GM18909 (cell line): ENCODE results near the gene VSTM4.

Experiments
- ATAC-seq: cut with Tn5 transposase; IDR thresholded peaks from one replicate; pipeline ENCODE4 v1.9.1; 2021; ENCODE audit warnings: mild to moderate bottlenecking; ENCODE audit not compliant: unreplicated experiment, poor library complexity

The VSTM4 gene

DNA sequence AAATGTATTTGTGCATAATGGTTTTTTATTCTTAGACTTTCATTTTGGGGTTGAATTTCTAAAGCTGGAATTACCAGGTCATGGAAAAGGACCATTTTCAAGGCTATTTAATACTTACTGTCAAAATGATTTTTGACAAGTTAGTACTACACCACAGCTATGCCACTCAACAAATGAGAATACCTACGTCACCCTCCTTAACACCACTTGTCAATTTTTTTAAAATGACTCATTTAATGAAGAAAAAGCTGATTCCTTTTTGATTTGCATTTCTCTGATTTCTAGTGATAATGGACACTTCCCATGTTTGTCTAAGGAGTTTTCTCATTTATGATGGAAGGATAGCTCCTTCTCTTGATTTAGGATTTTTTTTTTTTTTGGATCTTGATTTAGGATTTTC, 63.3 kb downstream of the VSTM4 start:
- ATAC-seq: no peak

DNA sequence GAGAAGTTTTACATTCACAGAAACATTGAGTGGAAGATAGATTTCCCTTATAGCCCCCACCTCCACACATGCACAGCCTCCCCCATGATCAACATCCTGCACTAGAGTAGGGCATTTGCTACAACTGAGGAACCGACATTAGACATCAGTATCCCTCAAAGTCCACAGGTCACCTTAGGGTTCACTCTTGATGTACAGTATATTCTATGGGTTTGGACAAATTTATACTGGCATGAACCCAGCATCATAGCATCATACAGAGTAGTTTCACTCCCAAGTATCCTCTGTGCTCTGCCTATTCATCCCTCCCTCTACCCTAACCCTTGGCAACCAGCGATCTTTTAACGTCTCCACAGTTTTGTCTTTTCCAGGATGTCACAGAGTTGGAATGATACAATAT, 64.4 kb downstream of the VSTM4 start:
- no peak for ATAC-seq

DNA sequence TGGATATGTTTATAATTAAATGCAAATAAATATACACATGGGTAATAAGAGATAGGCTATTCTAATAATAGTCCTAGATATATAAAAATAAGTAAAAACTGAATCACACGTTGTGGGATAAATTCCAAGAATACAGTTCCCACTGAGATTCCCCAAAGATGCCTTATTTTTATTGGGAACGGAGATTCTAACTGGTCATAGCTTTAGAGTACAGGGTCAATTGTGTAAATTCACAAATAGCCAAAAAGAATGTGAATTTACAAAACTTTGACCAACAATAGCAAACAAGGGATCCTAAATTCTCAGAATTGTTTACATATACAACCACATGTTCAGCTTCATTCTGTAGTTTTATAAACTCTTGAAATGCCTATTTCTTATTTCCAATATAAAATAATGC, 65.0 kb downstream of the VSTM4 start:
- ATAC-seq: no peak

DNA sequence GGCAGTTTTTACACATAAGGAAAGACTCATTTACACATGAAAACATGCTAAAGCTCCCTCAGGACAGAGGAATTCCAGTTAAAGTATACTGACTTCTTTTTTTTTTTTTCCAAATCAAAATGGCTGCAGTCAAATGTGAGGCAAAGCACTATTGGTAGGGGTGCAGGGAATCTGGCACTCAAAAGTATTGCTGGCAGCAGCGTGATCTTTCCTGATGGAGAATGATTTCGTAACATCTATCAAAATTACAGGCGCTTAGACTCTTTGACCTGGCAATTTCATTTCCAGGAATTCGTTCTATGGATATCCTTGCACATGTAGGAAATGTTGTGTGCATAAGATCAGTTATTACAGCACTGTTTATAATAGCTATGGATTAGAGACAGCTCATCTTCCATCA, 65.7 kb downstream of the VSTM4 start:
- ATAC-seq: no peak

DNA sequence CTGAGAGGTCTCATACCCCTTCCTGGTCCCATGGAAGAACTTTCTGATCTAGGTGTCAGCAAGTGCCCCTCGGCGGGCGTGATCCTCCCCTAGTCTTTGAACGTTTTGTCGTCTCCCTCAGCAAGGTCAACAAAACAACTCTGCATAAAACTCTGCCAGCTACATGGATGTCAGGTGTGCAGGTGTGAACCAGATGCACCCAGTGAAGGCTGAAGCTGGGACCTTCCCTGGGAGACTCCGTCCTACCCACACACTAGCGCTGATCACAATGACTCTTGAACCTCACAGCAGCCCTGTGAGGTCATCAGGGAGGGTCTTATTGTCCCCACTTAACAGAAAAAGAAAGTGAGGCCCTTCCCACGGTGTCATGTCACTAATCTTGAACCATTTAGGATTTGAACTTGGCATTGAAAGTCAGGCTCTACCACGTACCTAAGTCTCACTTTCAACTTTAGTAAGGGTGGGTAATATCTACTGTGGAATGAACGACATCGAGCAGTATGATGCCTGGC, 68.1 kb downstream of the VSTM4 start:
- ATAC-seq: no peak

DNA sequence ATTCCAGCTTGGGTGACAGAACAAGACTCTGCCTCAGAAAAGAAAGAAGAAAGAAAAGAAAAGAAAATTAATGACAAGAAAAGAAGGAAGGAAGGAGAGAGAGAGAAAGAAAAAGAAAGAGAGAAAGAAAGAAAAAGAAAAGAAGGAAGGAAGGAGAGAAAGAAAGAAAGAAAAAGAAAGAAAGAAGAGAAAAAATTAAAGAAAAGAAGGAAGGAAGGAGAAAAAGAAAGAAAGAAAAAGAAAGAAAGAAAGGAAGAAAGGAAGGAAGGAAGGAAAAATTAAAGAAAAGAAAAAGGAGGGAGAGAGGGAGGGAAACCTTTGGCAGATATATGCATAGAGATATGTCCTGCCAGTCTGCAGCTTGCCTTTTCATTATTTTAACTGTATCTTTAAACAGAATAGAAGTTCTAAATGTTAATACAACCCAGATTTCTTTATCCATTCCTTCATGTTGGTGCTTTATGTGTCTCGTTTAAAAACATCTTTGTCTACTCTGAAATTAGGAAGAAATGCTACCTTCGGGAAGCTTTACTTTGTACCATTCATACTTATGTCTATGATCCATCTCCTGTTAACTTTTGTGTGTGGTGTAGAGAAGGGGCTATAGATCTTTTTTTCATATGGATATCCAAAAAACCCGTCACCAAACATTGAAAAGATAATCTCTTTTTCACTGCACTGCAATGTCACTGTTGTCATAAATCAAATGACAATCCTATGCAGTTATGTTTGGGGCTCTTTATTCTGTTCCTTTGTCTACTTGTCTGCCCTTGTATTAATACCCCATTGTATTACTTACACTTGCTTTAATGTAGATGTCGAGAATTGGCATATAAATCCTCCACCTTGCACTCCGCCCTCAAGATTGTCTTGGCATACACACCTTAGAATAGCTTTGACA, 70.8 kb downstream of the VSTM4 start:
- no peak for ATAC-seq

DNA sequence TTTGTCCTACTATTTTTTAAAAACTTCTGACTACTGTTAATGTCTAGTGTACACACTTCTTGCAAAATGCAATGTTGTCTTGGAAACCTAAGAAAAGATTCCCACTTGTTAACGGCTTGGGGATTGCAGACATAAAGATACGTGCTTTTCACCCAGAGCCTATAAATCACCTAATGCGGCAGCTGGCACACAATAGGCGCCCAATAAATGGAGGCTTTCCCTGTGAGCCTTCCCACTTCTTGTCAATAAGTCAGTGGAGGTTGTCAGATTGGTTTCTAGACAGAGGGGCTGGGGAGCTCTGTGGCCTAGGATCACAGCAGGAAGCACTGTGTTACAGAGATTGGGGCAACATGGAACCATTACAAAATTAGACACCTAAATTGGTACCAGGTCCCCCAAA, 74.7 kb downstream of the VSTM4 start:
- no peak for ATAC-seq

DNA sequence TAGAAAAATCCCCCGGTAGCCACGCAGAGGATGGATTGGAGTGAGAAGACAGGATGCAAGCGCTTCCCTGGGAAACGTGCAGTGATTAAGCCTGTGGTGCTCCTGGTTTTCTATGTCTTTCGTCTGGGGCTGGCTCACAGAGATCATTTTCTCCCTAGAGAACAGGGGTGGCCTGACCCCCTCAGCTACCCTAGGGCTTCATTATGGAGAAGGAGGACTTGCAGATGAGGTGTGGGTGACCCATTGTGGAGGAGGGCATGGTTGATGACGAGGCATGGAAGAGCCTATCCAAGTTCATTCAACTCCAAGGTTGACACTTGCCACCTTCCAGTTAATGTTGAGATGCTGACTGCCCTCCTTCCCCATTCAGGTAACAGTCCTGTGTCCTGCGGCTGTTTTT, 75.9 kb downstream of the VSTM4 start:
- ATAC-seq: no peak

DNA sequence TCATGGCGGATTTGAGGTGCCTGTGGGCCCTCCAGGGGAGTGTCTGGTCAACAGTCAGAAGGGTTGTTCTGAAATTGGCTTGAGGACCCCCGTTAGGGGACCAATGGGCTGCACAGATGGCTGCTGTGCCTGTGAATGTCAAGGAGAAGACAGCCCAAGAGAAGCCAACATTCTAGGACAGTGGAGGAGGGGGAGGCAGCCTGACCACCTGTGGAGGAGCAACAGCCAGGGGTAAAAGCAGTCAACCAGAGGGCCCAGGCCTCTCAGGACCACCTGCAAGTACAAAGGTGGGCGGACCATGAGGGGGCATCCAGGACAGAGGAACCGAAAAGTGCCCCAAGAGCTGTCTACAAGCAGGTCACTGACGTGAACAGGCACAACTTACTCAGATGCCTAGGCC, 76.6 kb downstream of the VSTM4 start:
- ATAC-seq: no peak

DNA sequence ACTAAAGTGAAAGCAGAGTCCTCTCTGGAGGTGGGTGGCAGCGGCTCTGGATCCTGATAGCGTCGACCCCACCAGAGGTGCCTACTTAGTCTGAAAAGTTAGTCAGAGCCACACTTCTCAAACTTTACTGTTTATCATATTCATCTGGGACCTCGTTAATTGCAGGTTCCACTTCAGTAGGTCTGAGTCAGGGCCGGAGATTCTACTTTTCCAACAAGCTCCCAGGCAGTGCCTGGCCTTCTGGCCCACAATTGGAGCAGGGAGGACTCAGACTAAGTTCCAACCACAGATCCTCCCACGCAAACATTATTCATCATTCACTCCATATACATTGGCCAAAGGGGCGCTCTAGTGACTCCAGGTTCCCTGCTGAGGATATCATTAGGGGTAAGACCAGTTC, 78.1 kb downstream of the VSTM4 start:
- ATAC-seq: no peak

DNA sequence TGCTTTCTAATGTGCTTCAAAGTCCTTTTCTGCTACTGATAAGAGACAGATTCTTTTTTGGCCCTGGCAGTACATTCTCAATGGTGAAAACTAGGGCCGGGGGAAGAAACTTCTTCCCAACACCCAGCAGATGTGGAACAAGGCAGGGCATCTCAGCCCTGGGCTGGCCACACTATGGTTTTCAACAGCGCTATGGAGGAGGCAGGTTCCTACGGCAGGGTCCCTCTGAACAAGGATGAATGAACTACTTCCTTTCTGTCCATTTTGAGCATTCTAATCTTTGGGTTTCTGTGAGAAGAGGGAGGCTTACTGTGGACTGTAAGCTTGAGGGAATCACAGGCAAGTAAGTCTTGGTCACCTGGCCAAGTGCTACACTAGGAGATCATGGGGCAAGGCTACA, 78.7 kb downstream of the VSTM4 start:
- ATAC-seq: no peak

DNA sequence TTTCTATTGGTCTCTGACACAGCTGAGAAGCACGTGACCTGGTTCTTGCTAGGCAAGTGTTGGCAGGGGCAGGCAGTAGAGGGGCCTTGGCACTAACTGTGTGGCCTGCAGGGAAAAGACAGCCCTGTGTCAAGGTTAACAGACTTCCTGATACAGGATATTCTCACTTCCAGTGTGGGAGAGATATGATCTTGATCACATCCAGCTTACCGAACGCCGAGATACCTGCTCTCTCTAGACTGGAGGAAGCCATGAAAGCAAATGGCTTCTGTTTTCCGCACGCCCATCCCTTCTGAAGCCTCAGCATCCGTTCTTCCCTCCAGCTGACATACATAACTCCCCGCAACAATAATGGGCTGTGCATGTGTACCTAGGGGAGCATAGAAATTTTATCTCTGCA, 79.4 kb downstream of the VSTM4 start:
- no peak for ATAC-seq

DNA sequence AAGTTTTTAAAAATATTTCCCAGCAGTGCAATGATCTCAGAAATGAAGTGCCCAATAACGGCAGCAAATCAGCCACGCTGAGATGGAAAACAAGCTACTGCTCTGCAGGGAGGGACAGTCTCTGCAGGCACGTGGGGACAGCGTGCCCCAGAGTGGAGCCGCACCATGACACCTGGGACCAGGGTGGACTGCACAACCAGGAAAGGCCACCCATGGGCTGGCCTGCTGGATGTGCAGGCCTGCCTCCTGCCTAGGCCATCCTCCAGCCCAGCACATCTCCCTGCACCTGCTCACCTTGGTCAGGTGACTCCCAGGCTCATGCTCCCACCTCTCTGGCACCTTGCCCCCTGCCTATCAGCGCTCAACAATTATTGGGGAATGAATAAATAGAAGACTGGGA, 80.4 kb downstream of the VSTM4 start:
- no peak for ATAC-seq

DNA sequence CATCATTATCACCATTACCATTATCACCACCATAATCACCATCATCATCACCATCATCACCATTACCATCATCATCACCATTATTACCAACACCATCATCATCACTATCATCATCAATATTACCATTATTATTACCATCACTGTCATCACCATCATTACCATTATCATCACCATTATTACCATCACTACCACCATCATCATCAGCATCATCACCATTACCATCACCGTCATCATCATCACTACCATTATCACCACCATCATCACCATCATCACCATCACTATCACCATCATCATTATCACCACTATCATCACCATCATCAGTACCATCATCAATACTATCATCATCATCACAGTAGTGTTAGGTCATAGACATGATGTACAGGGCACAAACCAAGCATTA, 81.4 kb downstream of the VSTM4 start:
- no peak for ATAC-seq

DNA sequence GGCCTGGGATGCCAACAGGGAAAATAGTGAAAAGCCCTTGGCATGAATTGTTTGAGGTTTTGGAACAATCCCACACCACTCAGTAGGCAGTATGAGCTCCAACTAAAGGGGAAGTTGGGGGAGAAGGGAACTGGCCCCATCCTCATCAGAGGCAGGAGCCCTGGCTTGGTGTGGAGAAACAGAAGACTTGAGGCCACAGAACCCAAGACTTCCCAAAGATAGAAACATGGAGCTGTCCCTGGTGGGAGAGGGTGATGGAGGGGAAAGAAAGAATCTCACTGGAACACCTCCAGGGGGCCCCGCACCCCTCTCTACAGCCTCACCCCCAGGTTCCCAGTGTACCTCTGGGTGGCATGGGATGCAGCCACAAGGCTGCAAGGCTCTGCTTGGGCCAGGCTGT, 85.7 kb downstream of the VSTM4 start:
- ATAC-seq: no peak

DNA sequence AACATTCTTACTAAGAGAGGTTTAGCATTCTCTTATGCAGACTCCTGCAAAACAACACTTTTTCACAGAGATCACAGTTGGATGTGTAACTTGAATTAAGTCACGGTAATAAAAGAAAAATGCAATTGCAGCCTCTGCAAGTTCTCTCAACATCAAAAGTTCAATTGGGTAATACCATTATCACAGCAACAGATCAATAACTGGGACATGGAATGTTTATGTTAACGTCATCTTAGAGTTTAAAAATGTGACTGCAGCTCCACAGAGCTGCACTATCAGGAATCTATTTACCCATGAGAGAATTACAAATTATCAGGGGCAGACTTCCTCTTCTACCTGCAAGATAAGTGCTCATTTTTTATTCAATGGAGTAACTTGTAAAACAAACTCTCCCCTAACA, 86.7 kb downstream of the VSTM4 start:
- no peak for ATAC-seq

DNA sequence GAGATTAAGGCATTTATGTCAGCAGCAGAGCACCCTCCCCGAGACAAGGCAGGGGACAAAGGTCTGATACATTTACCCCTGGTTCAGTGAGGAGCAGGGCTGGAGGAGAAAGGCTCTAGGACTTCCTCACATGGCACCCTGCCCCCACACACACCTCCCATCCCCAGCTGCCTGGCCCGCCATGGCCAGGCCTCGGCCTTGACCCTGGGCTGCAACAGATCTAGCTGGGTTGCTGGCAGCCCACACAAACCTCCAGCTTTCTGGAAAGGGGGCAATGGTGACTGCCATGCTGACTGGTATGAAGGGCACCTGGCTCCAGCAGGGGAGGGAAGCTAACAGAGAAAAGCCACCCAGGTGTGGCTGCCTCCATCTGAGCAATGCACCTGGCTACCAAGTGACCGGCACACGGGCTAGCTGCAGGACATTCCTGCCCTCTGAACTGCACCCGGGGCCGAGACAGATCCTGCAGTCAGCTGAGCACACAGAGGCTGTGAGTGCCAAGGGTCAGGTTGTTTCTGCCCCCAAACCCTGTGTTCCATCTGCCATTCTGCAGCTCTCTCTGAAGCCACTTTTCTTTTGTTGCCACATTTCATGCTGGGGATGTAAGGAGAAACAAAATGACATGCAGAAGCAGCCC, 89.9 kb downstream of the VSTM4 start:
- ATAC-seq: no peak

DNA sequence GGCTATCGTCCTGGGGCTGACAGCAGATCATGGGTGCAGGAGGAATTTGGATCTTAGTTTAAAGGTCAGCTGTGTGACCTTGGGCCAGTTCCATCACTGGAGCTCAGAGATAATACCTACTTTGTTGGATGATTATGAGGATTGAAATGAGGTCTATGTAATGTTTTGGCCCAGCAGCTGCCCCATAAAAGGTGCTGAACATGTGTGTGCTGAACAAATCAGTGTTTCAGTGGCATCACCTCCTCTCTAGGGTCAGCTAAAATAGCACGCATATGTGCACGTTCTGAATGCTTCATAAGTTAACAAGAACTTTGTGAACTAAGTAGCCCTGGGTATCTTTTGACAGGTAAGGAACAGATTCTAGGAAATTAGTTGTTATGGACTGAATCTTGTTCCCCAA, 90.8 kb downstream of the VSTM4 start:
- no peak for ATAC-seq

DNA sequence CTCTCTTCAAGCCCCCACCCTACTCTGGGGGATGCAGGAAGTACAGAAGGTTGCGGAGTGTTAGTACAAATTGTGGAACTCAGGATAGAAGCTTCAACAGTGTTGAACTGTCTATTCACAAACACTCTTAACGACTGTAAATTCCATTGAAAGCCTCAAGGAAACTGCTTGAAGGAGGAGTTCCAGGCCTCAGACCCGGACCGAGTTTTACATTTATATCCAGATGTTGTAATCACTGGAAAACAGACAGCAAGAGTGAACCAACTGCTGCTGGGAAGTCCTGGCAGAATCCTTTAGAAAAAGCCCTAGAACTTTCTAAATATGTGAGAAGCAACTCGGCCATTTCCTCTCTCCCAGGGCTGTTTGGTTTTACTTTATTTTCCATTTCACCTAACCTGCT, 91.6 kb downstream of the VSTM4 start:
- no peak for ATAC-seq

DNA sequence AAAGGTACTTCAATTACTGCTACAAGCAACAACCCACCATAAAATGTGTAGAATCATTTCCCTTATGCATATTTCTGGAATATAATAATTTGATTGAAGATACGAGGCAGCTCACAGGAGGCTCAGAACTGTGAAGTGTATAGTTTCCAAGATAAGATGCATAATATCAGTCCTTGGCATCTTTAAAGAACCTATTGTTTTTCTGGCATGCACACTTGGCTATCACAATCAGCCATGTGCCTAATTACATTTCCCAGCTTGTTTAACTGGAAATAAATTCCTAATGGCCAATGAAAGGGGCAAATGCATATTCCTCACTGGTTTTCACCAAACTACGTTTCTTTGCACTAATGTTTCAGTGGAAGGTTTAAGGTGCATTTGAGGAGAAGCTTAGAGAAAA, 92.3 kb downstream of the VSTM4 start:
- no peak for ATAC-seq

DNA sequence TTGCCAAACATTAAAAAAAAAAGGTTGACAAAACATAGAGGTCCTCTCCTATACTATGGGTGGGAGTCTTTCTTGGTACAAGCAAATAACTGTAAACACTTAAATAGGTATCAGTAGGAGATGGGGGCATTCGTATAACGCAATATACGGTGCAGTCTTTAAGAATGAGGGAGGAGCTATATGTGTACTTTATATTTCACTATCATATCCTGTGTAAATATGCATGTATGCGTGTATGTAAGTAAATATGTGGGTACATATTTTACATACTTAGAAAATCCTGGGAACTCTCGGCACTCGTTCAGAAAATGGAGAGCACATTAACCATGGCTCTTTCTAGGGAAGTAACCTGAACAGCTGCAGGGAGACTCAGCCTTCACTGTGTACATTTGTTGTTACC, 93.6 kb downstream of the VSTM4 start:
- ATAC-seq: no peak

DNA sequence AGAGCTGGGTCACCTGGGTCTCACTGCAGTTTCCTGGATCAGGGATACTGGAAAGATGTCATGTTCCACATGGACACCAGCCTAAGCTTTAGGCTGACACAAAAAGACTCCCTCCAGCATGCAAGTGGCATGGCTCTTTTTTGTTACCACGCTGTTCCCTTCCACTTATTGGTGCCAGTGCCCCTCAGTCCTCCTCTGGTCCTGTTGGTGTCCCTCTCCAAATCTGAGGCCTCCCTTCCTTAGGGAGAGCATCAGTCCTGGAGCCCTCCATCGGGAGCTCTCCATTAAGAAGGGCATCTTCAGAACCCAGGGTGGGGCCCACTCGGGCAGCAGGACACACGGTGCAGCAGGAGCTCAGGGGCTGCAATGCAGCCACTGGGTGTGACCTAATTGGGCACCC, 99.6 kb downstream of the VSTM4 start:
- no peak for ATAC-seq
